Mesothelial cell of epicardium (in vitro differentiated cells): Measurements from ENCODE around the gene WNT8B. TPM values are rescaled to one million over a fixed set of nuclear protein-coding genes. Genes with fewer than 3 reads are reported as not detected.

ENCODE experiments used
- DNase-seq, 2 experiments: peaks; one replicate each; pipeline ENCODE4 v3.0.0; 2021; ENCODE audit warnings: low spot score in 2 of 2; ENCODE audit not compliant: unreplicated experiment in 2 of 2
- H3K27ac Mint-ChIP-seq: 2 replicates; pipeline ENCODE4 v1.8.0; 2021; ENCODE audit warnings: mixed read lengths
- H3K27me3 Mint-ChIP-seq: 2 replicates; pipeline ENCODE4 v1.8.0; 2021; ENCODE audit warnings: low read depth, mixed read lengths
- H3K36me3 Mint-ChIP-seq: 2 replicates; pipeline ENCODE4 v1.8.0; 2021; ENCODE audit warnings: mixed read lengths
- H3K4me1 Mint-ChIP-seq: 2 replicates; pipeline ENCODE4 v1.8.0; 2021; ENCODE audit warnings: mixed read lengths
- H3K4me3 Mint-ChIP-seq: 2 replicates; pipeline ENCODE4 v1.8.0; 2021; ENCODE audit warnings: mild to moderate bottlenecking, moderate library complexity, mixed read lengths
- H3K9me3 Mint-ChIP-seq: 2 replicates; pipeline ENCODE4 v1.8.0; 2021; ENCODE audit warnings: mixed read lengths
- CTCF ChIP-seq: fragments of 200-600 bp; sonication (generic); IDR thresholded peaks from one replicate; pipeline ENCODE4 v1.5.0; 2021; ENCODE audit warnings: antibody characterized with exemption; ENCODE audit not compliant: unreplicated experiment
- total RNA-seq: library from RNA; stranded (reverse); gene quantifications from 3 replicates; pipeline ENCODE4 v1.2.1, GENCODE V29; 2021

Gene WNT8B
- total RNA-seq, 1 donor from 2014 or later = 0.69 TPM

DNA sequence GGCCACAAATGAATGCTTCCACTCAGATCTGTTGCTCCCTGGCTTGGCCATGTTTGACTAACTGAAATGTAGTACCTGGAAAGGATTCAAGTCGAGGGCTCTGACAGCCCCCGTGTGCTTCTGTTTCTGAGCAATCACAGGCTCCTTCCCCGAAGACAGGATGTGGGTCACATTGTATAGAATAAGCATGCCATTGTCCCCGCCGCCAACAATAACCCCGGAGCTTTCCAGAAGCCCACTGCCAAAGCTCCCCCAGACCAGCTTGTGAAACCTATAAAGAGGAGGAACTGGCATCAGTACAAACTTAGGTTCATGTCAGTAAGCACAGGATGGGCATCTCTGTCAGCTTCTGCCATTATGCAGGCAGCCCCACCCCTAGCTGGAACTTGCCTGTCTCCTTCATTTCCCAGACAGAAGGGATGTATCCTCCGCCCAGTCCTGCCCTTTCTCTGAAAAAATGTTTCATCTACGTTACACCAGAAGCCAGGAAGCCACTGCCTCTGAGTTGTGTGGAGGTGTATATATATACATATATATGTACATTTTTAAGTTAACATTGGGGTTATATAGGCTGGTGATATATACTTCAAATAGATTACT lies 46.5 kb downstream of the WNT8B start:
- no peak overlapping the region for H3K27ac Mint-ChIP-seq
- peaks cover 16% of the 10 kb centered on the region for H3K36me3 Mint-ChIP-seq
- peaks cover 7% of the 10 kb centered on the region for H3K4me1 Mint-ChIP-seq
- H3K4me3 Mint-ChIP-seq = no peak overlapping the region
- H3K27me3 Mint-ChIP-seq = peaks cover 4% of the 10 kb centered on the region
- H3K9me3 Mint-ChIP-seq = no peaks in the 10 kb centered on the region
- no peak for TF ChIP-seq CTCF
- no peak for DNase-seq

DNA sequence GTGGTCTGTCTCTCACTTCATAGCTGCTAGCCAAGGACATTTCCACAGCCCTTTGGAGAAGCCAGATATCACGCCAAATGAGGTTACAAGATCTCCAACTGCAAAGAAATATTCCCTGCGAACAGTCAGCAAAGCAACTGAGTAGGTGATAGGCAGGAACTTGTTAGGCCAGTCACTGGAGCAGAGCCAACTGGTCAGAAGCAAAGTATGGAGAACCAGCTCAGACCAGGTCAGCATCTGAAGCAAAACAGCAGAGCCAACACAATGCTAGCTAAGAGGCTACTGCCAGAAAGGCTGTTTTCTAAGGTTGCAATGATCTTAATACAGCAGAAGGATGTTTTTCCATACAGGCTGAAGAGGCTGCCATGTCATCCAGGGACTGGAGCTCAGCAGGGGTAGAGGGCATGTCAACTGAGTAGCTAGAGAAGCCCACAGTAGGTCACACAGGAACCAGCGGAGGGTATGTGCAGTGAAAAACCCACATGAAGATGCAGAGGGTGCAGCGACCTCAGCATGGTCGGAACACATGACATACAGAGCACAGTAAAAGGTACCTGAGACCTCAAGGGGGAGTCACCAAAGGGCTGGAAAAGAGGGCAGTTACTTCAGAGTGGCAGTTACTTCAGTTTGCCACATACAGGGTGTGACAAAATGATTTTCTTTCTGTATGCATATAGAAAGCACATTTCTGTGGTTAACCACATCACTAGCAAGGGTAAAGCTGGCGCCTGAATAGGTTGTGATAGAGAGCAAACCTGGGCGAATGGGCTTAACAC lies 47.9 kb downstream of the WNT8B start:
- no peak overlapping the region for H3K27ac Mint-ChIP-seq
- peaks cover 4% of the 10 kb centered on the region for H3K27me3 Mint-ChIP-seq
- peaks cover 13% of the 10 kb centered on the region for H3K36me3 Mint-ChIP-seq
- H3K9me3 Mint-ChIP-seq = no peaks in the 10 kb centered on the region
- DNase-seq = no peak
- TF ChIP-seq CTCF = no peak
- peaks cover 1% of the 10 kb centered on the region for H3K4me1 Mint-ChIP-seq
- H3K4me3 Mint-ChIP-seq = no peak overlapping the region

DNA sequence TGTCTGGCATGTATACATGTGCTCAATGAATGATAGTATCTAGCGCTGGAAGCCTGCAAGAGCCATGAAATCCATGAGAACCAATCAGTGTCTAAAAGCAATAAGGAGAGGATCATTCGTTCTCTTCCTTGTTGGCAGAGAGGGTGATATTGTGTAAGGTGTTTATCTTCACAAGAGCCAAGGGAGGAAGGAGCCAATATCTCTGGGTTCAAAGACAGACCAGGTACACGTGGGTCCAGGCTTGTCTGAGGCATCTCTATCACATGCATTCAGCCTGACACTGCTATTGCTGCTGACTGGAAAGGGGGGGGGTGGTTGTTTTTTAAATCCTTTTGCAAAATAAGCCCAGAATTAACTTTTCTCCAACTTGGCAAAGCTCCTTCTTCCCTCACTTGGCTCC lies 52.8 kb downstream of the WNT8B start:
- Mint-ChIP-seq H3K4me3 (no peak overlapping the region), H3K36me3 (peaks cover 10% of the 10 kb centered on the region), H3K9me3 (no peaks in the 10 kb centered on the region), H3K4me1 (peaks cover 8% of the 10 kb centered on the region), H3K27ac (no peak overlapping the region), H3K27me3 (peaks cover 27% of the 10 kb centered on the region)
- no peak for DNase-seq
- no peak for TF ChIP-seq CTCF

DNA sequence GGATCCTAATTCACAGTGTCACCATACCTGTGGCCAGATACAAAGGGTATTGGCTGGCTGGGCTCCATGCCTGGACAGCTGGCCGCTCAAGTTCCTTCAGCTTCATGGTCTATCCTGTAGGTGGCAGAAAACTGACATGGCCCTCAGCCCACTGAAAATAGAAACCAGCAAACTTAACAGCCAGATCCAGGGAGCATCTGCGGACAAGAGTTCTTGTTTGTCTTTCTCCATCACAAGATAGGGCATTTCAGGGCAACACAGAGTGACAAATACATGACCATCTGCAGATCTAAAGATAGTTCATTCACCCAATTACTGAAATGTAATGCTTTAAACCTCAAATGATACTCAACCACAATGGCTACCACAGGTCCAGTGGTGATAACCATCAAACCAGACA lies 54.0 kb downstream of the WNT8B start:
- Mint-ChIP-seq H3K4me1 (peaks cover 8% of the 10 kb centered on the region), H3K9me3 (no peaks in the 10 kb centered on the region)

DNA sequence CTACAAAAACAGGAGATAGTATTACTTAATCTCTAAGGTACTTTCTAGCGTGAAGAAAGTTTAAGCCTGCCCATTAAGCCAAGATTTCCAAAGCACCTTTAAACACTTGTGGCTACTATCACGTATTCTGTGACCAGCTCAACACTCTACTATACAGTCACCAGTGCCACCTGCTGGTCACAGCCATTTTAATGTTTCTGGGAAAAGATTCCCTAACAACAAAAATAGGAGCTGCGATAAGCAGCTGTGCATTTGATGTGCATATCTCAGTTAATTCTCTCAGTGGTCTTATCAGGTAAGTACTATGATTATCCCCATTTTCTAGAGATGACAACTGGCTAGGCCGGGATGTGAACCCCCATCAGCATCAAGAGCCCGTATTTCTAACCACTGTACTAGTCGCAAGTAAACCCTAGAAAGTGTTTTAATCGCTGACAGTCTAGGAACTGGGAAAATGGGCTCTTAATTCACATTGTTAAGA lies 56.0 kb downstream of the WNT8B start:
- TF ChIP-seq CTCF = peak; percentile 67
- Mint-ChIP-seq H3K27me3 (peaks cover 36% of the 10 kb centered on the region), H3K4me3 (peak overlapping the region; percentile 80), H3K4me1 (peaks cover 8% of the 10 kb centered on the region), H3K36me3 (peaks cover 12% of the 10 kb centered on the region), H3K27ac (no peak overlapping the region), H3K9me3 (no peaks in the 10 kb centered on the region)
- peak; percentile 30 to 67 for DNase-seq

More for the DNA sequence above, 54.0 kb downstream of the WNT8B start:
- TF ChIP-seq CTCF = no peak
- Mint-ChIP-seq H3K27ac (no peak overlapping the region), H3K27me3 (peaks cover 34% of the 10 kb centered on the region), H3K36me3 (peaks cover 10% of the 10 kb centered on the region), H3K4me3 (no peak overlapping the region)
- DNase-seq = no peak
